Fibroblast of villous mesenchyme (primary cell): Measurements from ENCODE around the gene BOLL. TPM values are rescaled to one million over a fixed set of nuclear protein-coding genes. Genes with fewer than 3 reads are reported as not detected.

Source experiments
- DNase-seq: peaks from one replicate; pipeline ENCODE4 v3.0.0-alpha.2; 2010; ENCODE audit warnings: low read depth
- H3K4me3 ChIP-seq: 2 replicates; pipeline ENCODE4 v1.5.1; 2011; ENCODE audit warnings: low read depth, mild to moderate bottlenecking, low read length
- CTCF ChIP-seq: IDR thresholded peaks from 2 replicates; pipeline ENCODE4 v1.5.1; 2012; ENCODE audit warnings: low read depth, mild to moderate bottlenecking, low read length; ENCODE audit not compliant: insufficient read depth
- total RNA-seq: library from RNA; depleted of rRNA; stranded (reverse); fragments of >200 nt; gene quantifications from 2 replicates; pipeline ENCODE4 v1.2.3, GENCODE V29; 2012

BOLL gene
- total RNA-seq, 1 donor, result not detected

DNA sequence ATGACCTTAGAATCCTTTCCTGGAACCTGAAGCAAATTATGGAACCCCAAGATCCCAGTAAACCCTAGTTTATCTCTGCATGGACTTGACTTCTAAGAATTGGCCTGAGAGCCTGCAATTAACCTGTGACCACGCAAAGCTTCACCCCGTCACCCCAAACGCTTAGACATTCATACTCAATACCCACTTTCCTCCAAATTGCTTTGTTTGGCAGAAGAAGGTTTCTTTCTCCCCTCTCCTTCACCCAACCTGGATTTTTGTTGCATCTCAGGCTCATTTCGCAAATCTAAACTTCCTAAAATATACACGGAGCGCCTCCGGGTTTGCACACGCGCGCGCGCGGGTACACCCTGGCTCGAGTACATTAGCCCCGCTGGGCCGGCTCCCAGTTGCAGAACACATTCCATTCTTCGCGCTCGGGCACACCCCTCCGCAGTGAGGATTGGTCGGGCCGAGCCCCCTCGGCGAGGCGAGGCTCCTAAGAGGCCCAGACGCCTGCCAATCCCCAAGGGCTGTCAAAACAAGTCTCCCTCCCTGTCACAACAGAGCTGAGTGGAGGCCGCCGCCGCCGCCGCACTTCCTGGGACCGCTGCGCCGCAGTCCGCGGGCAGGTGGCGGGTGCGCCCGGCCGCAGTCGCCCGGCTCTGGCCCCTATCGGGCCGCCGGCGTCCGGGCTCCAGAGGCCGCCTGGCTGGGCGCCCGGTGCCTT is 19.1 kb upstream of the BOLL start, which contains the start of gene PLCL1:
Gene PLCL1, plus strand, starts transcription at position 545 of the 709 bp plus-strand sequence.
- DNase-seq, result peak; percentile 86
- peak within 1 kb of the TSS; percentile 66 for H3K4me3 ChIP-seq
- TF ChIP-seq CTCF, result no peak

- peak; percentile 57 for DNase-seq
- peak; percentile 85 for TF ChIP-seq CTCF
- H3K4me3 ChIP-seq, result no peak overlapping the region
Observed at GRCh38 chr2:197803033-197803444, 17.9 kb upstream of the BOLL start.

- H3K4me3 ChIP-seq, result no peak overlapping the region
- DNase-seq, result no peak
- no peak for TF ChIP-seq CTCF
Observed at GRCh38 chr2:197801033-197801432, 15.9 kb upstream of the BOLL start.

- no peak overlapping the region for H3K4me3 ChIP-seq
- DNase-seq, result no peak
- TF ChIP-seq CTCF, result no peak
Observed at GRCh38 chr2:197800091-197800490, 15.0 kb upstream of the BOLL start.

- no peak for TF ChIP-seq CTCF
- H3K4me3 ChIP-seq, result no peak overlapping the region
- no peak for DNase-seq
Observed at GRCh38 chr2:197799068-197799467, 13.9 kb upstream of the BOLL start.

DNA sequence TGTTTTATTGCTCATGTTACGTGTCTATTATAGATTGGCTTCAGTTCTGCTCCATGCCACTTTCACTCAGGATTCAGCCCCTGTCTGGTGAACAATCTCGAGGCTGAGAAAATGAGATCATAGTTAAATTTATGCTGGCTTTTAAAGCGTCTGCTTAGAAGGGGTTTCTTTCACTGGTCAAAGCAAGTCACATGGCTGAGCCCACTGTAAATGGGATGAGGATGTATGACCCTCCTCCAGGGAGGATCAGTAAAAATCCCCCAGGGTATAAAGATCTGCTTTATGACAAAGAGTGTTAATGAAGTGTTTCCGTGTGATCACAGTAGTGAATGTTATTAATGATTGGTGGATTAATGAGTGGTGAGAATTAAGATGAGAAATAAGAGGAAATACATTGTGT is 13.1 kb upstream of the BOLL start:
- DNase-seq, result no peak
- no peak for TF ChIP-seq CTCF
- H3K4me3 ChIP-seq, result no peak overlapping the region

- no peak overlapping the region for H3K4me3 ChIP-seq
- DNase-seq, result no peak
- no peak for TF ChIP-seq CTCF
Observed at GRCh38 chr2:197795277-197795676, 10.2 kb upstream of the BOLL start.
